GM18511 (cell line): ENCODE data around the gene NRG2.

Source experiments
- ATAC-seq: cut with Tn5 transposase; IDR thresholded peaks from one replicate; pipeline ENCODE4 v1.9.1; 2021; ENCODE audit warnings: mild to moderate bottlenecking, moderate library complexity; ENCODE audit not compliant: unreplicated experiment

Gene NRG2

GRCh38 chr5:139975306-139975705 is 67.8 kb downstream of the NRG2 start:
- no peak for ATAC-seq

- no peak for ATAC-seq
Measured at GRCh38 chr5:139974661-139975060, 68.4 kb downstream of the NRG2 start.

- ATAC-seq, result no peak
Measured at GRCh38 chr5:139971202-139971725, 71.8 kb downstream of the NRG2 start.

GRCh38 chr5:139969318-139969717 is 73.8 kb downstream of the NRG2 start:
- ATAC-seq, result no peak

GRCh38 chr5:139968547-139969261 is 74.4 kb downstream of the NRG2 start:
- peak; percentile 87 for ATAC-seq

- ATAC-seq, result no peak
Measured at GRCh38 chr5:139967353-139967752, 75.7 kb downstream of the NRG2 start.

- no peak for ATAC-seq
Measured at GRCh38 chr5:139966856-139967255, 76.2 kb downstream of the NRG2 start.

GRCh38 chr5:139964994-139965565 is 78.0 kb downstream of the NRG2 start:
- no peak for ATAC-seq

- no peak for ATAC-seq
Measured at GRCh38 chr5:139964266-139964993, 78.7 kb downstream of the NRG2 start.

- no peak for ATAC-seq
Measured at GRCh38 chr5:139962445-139962844, 80.7 kb downstream of the NRG2 start.

- peak; percentile 46 for ATAC-seq
Measured at GRCh38 chr5:139961435-139962157, 81.5 kb downstream of the NRG2 start.

- ATAC-seq, result peak; percentile 95
Measured at GRCh38 chr5:139960723-139961383, 82.2 kb downstream of the NRG2 start.

- no peak for ATAC-seq
Measured at GRCh38 chr5:139958432-139959148, 84.5 kb downstream of the NRG2 start.

- no peak for ATAC-seq
Measured at GRCh38 chr5:139956342-139956741, 86.8 kb downstream of the NRG2 start.

- ATAC-seq, result peak; percentile 42
Measured at GRCh38 chr5:139955616-139956273, 87.4 kb downstream of the NRG2 start.

- ATAC-seq, result peak; percentile 86
Measured at GRCh38 chr5:139955053-139955605, 88.0 kb downstream of the NRG2 start.

GRCh38 chr5:139954462-139954861 is 88.6 kb downstream of the NRG2 start:
- ATAC-seq, result no peak

GRCh38 chr5:139954022-139954421 is 89.1 kb downstream of the NRG2 start:
- no peak for ATAC-seq

GRCh38 chr5:139952574-139952973 is 90.5 kb downstream of the NRG2 start:
- no peak for ATAC-seq
